A673 (cell line): ENCODE data around the gene CER1. TPM values are rescaled to one million over a fixed set of nuclear protein-coding genes. Genes with fewer than 3 reads are reported as not detected.

ENCODE experiments used
- BruUV-seq: library from RNA; stranded (reverse); fragments of 400-500 nt; replicated peaks from 2 replicates; lab custom pipeline; 2021; lab: Mats Ljungman, UMichigan
- CTCF ChIA-PET: fragments of 300-600 bp; sonication (Branson Sonifier 250); formaldehyde crosslinking; loops from one replicate; lab custom pipeline; 2022; ENCODE audit warnings: antibody characterized with exemption; lab: Charles Lee
- POLR2A ChIA-PET: fragments of 300-600 bp; sonication (Branson Sonifier 250); formaldehyde crosslinking; loops from one replicate; lab custom pipeline; 2022; ENCODE audit warnings: antibody characterized with exemption; ENCODE audit not compliant: low non-redundant PET; lab: Charles Lee
- DNase-seq: peaks from one replicate; pipeline ENCODE4 v3.0.0-alpha.2; 2015; ENCODE audit warnings: low spot score
- H3K27ac ChIP-seq: fragments of 200-600 bp; sonication (generic); 2 replicates; pipeline ENCODE4 v1.5.1; 2016; ENCODE audit warnings: mixed run types, low read depth, mild to moderate bottlenecking, mixed read lengths, antibody characterized with exemption, low read length; ENCODE audit not compliant: poor library complexity, severe bottlenecking
- H3K27me3 ChIP-seq: fragments of 200-600 bp; sonication (generic); replicated peaks from 2 replicates; pipeline ENCODE4 v1.6.1; 2017; ENCODE audit warnings: mixed run types, low read depth, mild to moderate bottlenecking, mixed read lengths, antibody characterized with exemption, low read length; ENCODE audit not compliant: insufficient read depth, poor library complexity
- H3K36me3 ChIP-seq: fragments of 200-600 bp; sonication (generic); 2 replicates; pipeline ENCODE4 v1.6.1; 2016; ENCODE audit warnings: mixed run types, mild to moderate bottlenecking, mixed read lengths, antibody characterized with exemption, low read length; ENCODE audit not compliant: insufficient read depth, poor library complexity, severe bottlenecking
- H3K4me1 ChIP-seq: fragments of 200-600 bp; sonication (generic); 2 replicates; pipeline ENCODE4 v1.6.1; 2017; ENCODE audit warnings: mixed run types, mild to moderate bottlenecking, mixed read lengths, antibody characterized with exemption, low read length; ENCODE audit not compliant: insufficient read depth, poor library complexity, severe bottlenecking
- H3K4me3 ChIP-seq: fragments of 200-600 bp; sonication (generic); 2 replicates; pipeline ENCODE4 v1.5.1; 2016; ENCODE audit warnings: low read depth, mixed run types, mild to moderate bottlenecking, mixed read lengths, low read length; ENCODE audit not compliant: poor library complexity, severe bottlenecking
- H3K9me3 ChIP-seq: fragments of 200-600 bp; sonication (generic); 2 replicates; pipeline ENCODE4 v1.6.1; 2016; ENCODE audit warnings: mixed run types, low read depth, mild to moderate bottlenecking, mixed read lengths, antibody characterized with exemption, low read length; ENCODE audit not compliant: poor library complexity, severe bottlenecking
- CTCF ChIP-seq: fragments of 300-800, 200-600 bp; sonication (generic); conservative IDR thresholded peaks from 2 replicates; pipeline ENCODE4 v1.5.1; 2017; ENCODE audit warnings: low read depth, mild to moderate bottlenecking, antibody characterized with exemption, low read length, moderate library complexity, mixed read lengths
- EZH2 ChIP-seq: fragments of 200-600 bp; sonication (generic); IDR thresholded peaks from 2 replicates; pipeline ENCODE4 v1.6.1; 2017; ENCODE audit warnings: borderline replicate concordance, low read depth, mild to moderate bottlenecking, mixed read lengths, antibody characterized with exemption, low read length; ENCODE audit not compliant: poor library complexity, severe bottlenecking
- intact Hi-C: fragments of 100-400 bp; cut with micrococcal nuclease; formaldehyde crosslinking; loops from one replicate; pipeline ENCODE4 v1.10.0; 2022; ENCODE audit not compliant: unreplicated experiment
- total RNA-seq: library from RNA; stranded (reverse); gene quantifications from 2 replicates; pipeline ENCODE4 v1.2.3, GENCODE V29; 2021

Gene CER1
- total RNA-seq, 1 experiment from 2014 or later: 28.8 TPM

- TF ChIP-seq EZH2: no peak
- TF ChIP-seq CTCF: no peak
- no peaks in the 10 kb centered on the region for H3K9me3 ChIP-seq
- DNase-seq: no peak
- no peaks in the 10 kb centered on the region for H3K27me3 ChIP-seq
- no peak overlapping the region for H3K4me3 ChIP-seq
- intact Hi-C loops: no loop called here
- peaks cover 8% of the 10 kb centered on the region for H3K4me1 ChIP-seq
- ChIA-PET POLR2A (no interaction called here), CTCF (no interaction called here)
- no peak overlapping the region for H3K27ac ChIP-seq
- BruUV-seq: no TSS peak
- no peaks in the 10 kb centered on the region for H3K36me3 ChIP-seq
Observed at GRCh38 chr9:14731294-14731981, 8.9 kb upstream of the CER1 start.

- Histone ChIP-seq H3K4me1 (peaks cover 5% of the 10 kb centered on the region), H3K36me3 (no peaks in the 10 kb centered on the region), H3K27me3 (no peaks in the 10 kb centered on the region), H3K27ac (no peak overlapping the region), H3K4me3 (no peak overlapping the region), H3K9me3 (no peaks in the 10 kb centered on the region)
- no TSS peak for BruUV-seq
- CTCF ChIA-PET: no interaction called here
- POLR2A ChIA-PET: no interaction called here
- DNase-seq: no peak
- intact Hi-C loops: no loop called here
- TF ChIP-seq EZH2 (no peak), CTCF (no peak)
Observed at GRCh38 chr9:14730461-14730898, 7.9 kb upstream of the CER1 start.

DNA sequence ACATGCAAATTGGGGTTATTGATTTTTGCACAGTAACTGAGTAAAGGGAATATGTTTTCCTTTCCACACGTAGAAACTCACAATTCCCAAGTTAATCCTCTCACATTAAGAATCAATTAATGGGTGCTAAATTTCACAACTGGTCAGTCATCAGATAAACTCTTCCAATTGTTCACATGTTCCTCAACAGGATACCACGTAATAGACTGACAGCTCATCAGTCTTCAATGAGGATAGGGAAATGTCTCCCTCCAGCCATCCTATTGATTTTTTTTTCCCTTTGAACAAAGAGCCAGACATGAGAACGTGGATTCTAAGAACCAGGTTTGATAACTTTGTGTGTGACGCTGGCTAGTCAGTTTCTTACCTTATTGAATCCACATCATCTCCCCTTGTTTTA lies 768 bp upstream of the CER1 start:
- no peaks in the 10 kb centered on the region for H3K27me3 ChIP-seq

More for the DNA sequence above, 768 bp upstream of the CER1 start:
- BruUV-seq: no TSS peak
- peaks cover 21% of the 10 kb centered on the region for H3K4me1 ChIP-seq
- no peaks in the 10 kb centered on the region for H3K9me3 ChIP-seq
- no peak for DNase-seq
- H3K36me3 ChIP-seq: peaks cover 2% of the 10 kb centered on the region
- POLR2A ChIA-PET: interaction anchor here (0.6 kb wide), 1 partner anchor 204 kb away, joined by 4 read pairs; no protein-coding TSS in a partner anchor
- CTCF ChIA-PET: no interaction called here
- TF ChIP-seq EZH2: no peak
- no peak for TF ChIP-seq CTCF
- intact Hi-C loops: no loop called here
- no peak overlapping the region for H3K4me3 ChIP-seq
- peak overlapping the region; percentile 100 for H3K27ac ChIP-seq
